Left ventricle myocardium inferior (tissue), 1 donor: ENCODE results near the gene CDH20. TPM values are rescaled to one million over a fixed set of nuclear protein-coding genes. Genes with fewer than 3 reads are reported as not detected.

Source experiments
- DNase-seq: peaks from one replicate; pipeline ENCODE4 v3.0.0-alpha.2; 2020
- H3K27ac ChIP-seq: fragments of 200-600 bp; replicated peaks from 2 replicates; pipeline ENCODE4 v1.8.0; 2021
- H3K27me3 ChIP-seq: fragments of 200-600 bp; 2 replicates; pipeline ENCODE4 v1.8.0; 2021; ENCODE audit warnings: low read depth
- H3K36me3 ChIP-seq: fragments of 200-600 bp; 2 replicates; pipeline ENCODE4 v1.8.0; 2021
- H3K4me1 ChIP-seq: fragments of 200-600 bp; 2 replicates; pipeline ENCODE4 v1.8.0; 2021
- H3K4me3 ChIP-seq: fragments of 200-600 bp; 2 replicates; pipeline ENCODE4 v1.8.0; 2021; ENCODE audit warnings: mild to moderate bottlenecking, moderate library complexity
- H3K9me3 ChIP-seq: fragments of 200-600 bp; replicated peaks from 2 replicates; pipeline ENCODE4 v1.8.0; 2021
- CTCF ChIP-seq: fragments of 200-600 bp; IDR thresholded peaks from 2 replicates; pipeline ENCODE4 v1.8.0; 2021; ENCODE audit warnings: antibody characterized with exemption, mild to moderate bottlenecking, borderline replicate concordance
- intact Hi-C: fragments of 100-400 bp; cut with micrococcal nuclease; formaldehyde crosslinking; loops from one replicate; pipeline ENCODE4 v1.11.0; 2022
- total RNA-seq: library from RNA; stranded (reverse); fragmentation: NEBNext Ultra II Directional; extraction: Animal tissue kit (Norgen Biotek cat#: 25700); gene quantifications from one replicate; pipeline ENCODE4 v1.2.1, GENCODE V29; 2021
- donor health status: DM: no; HTN: yes; CAD: no; lungs with severe emphysema.

The CDH20 gene
- total RNA-seq, 1 donor from 2014 or later: not detected

- no peaks in the 10 kb centered on the region for H3K9me3 ChIP-seq
- no peak for TF ChIP-seq CTCF
- DNase-seq: no peak
- H3K4me1 ChIP-seq: peaks cover 22% of the 10 kb centered on the region
- H3K36me3 ChIP-seq: no peaks in the 10 kb centered on the region
- no peaks in the 10 kb centered on the region for H3K27me3 ChIP-seq
- no peak overlapping the region for H3K4me3 ChIP-seq
- intact Hi-C loops: loop anchor here (10.0 kb wide), 1 partner anchor 593 kb away; no protein-coding TSS in a partner anchor
- H3K27ac ChIP-seq: no peak overlapping the region
Observed at GRCh38 chr18:61541673-61542072, 208.4 kb downstream of the CDH20 start.

DNA sequence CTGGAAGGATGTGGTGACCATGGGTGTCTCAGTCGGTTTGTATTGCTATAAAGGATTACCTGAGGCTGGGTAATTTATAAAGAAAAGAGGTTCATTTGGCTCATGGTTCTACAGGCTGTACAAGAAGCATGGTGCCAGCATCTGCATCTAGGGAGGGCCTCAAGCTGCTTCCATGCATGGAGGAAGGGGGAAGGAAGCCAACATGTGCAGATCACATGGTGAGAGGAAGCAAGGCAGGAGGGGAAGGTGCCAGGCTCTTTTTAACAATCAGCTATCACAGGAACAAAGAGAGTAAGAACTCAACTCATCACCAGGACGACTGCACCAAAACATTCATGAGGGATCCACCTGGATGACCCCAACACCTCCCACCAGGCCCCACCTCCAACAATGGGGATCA lies 209.4 kb downstream of the CDH20 start:
- H3K36me3 ChIP-seq: no peaks in the 10 kb centered on the region
- no peak for TF ChIP-seq CTCF
- H3K9me3 ChIP-seq: no peaks in the 10 kb centered on the region
- no peak for DNase-seq
- H3K27ac ChIP-seq: no peak overlapping the region
- peaks cover 22% of the 10 kb centered on the region for H3K4me1 ChIP-seq
- intact Hi-C loops: loop anchor here (10.0 kb wide), 1 partner anchor 592 kb away; no protein-coding TSS in a partner anchor
- H3K4me3 ChIP-seq: no peak overlapping the region
- no peaks in the 10 kb centered on the region for H3K27me3 ChIP-seq

DNA sequence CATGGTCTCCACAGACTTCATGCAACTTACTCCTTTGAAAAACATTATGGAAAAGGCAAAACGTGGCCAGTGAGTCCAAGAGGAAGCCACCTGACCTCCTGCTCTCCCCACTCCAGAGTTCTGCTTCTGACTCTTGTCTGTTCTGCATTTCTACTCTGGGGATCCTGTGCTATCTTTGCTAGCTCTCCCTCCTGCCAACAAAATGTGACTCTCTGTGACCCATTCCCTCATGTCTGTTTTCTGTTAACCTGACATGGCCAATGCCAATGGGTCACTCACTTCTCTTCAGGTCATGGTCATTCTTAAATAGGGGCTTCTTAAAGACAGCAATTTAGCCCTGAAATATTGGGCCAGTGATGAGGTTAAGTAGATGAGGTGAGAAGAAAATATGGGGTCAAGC lies 210.3 kb downstream of the CDH20 start:
- H3K4me3 ChIP-seq: no peak overlapping the region
- intact Hi-C loops: loop anchor here (10.0 kb wide), 1 partner anchor 591 kb away; no protein-coding TSS in a partner anchor
- H3K27me3 ChIP-seq: no peaks in the 10 kb centered on the region
- no peak for DNase-seq
- peak overlapping the region; percentile 28 for H3K27ac ChIP-seq
- peaks cover 22% of the 10 kb centered on the region for H3K4me1 ChIP-seq
- no peak for TF ChIP-seq CTCF
- H3K36me3 ChIP-seq: no peaks in the 10 kb centered on the region
- H3K9me3 ChIP-seq: no peaks in the 10 kb centered on the region

GRCh38 chr18:61544178-61544577 lies 210.9 kb downstream of the CDH20 start:
- Histone ChIP-seq H3K4me1 (peaks cover 22% of the 10 kb centered on the region), H3K27ac (peak overlapping the region; percentile 28), H3K9me3 (no peaks in the 10 kb centered on the region), H3K36me3 (no peaks in the 10 kb centered on the region), H3K4me3 (no peak overlapping the region), H3K27me3 (no peaks in the 10 kb centered on the region)
- no peak for TF ChIP-seq CTCF
- no peak for DNase-seq
- intact Hi-C loops: loop anchor here (10.0 kb wide), 1 partner anchor 591 kb away; no protein-coding TSS in a partner anchor

DNA sequence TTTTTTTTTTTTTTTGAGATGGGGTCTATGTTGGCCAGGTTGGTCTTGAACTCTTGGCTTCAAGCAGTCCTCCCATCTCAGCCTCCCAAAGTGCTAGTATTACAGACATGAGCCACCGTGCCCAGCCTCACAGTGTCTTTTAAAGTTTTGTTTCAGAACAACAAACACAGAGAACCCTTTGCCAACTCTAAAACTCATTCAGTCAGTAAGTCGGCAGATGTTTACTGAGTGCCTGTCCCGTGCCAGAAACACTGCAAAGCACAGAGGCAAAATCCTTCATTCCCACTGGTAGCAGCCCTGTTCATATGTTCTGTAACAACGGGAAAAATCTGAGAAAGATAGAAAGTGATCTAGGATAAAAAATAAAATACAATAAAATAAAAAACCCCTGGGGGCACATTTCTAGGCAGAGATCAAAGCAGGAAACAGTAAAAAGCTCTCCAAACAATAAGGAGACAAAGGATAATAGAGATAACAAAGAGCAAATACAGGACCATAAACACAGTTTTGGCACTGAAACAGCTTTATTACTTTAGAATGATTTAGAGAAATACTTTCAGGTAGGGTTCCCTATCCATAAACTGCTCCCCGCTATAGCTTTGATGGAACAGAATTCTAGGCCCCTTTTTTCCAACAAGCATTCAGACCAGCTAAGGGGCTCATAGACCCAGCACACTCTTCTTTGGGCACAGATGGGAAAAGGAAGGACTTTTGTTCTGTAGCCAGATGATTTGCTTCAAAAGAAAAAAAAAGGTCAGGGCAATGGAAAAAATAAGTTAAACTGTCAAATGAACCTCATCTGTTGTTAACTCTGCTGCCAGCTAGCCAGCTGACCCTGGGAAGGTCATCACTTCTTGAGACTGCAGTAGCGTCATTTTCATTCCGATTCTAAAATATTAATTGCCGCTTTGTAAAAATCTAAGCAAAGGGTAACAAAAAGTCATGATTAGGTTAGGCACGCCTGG lies 212.3 kb downstream of the CDH20 start:
- H3K27ac ChIP-seq: peak overlapping the region; percentile 23
- intact Hi-C loops: loop anchor here (10.0 kb wide), 1 partner anchor 589 kb away; no protein-coding TSS in a partner anchor
- no peaks in the 10 kb centered on the region for H3K36me3 ChIP-seq
- H3K9me3 ChIP-seq: no peaks in the 10 kb centered on the region
- no peak overlapping the region for H3K4me3 ChIP-seq
- peaks cover 22% of the 10 kb centered on the region for H3K4me1 ChIP-seq
- DNase-seq: no peak
- no peaks in the 10 kb centered on the region for H3K27me3 ChIP-seq
- TF ChIP-seq CTCF: no peak
